ENCODE results near the gene MSI2. TPM values are rescaled to one million over a fixed set of nuclear protein-coding genes. Genes with fewer than 3 reads are reported as not detected.

MSI2 gene
- total and polyA plus RNA-seq, 2 donors, result 19.0 to 43.4 TPM

GRCh38 chr17:57531648-57532504 lies 275.6 kb downstream of the MSI2 start:
- no peaks in the 10 kb centered on the region for H3K36me3 ChIP-seq (ENCODE audit: insufficient read depth)
- DNase-seq (ENCODE audit: extremely low spot score), result no peak
- 91% methylated on average over 19 of the region's 19 CpGs for WGBS
- H3K4me3 ChIP-seq (ENCODE audit: low read depth, low read length), result no peak overlapping the region
- H3K4me1 ChIP-seq (ENCODE audit: insufficient read depth), result no peaks in the 10 kb centered on the region
- no peak overlapping the region for H3K27ac ChIP-seq (ENCODE audit: low read depth)

DNA sequence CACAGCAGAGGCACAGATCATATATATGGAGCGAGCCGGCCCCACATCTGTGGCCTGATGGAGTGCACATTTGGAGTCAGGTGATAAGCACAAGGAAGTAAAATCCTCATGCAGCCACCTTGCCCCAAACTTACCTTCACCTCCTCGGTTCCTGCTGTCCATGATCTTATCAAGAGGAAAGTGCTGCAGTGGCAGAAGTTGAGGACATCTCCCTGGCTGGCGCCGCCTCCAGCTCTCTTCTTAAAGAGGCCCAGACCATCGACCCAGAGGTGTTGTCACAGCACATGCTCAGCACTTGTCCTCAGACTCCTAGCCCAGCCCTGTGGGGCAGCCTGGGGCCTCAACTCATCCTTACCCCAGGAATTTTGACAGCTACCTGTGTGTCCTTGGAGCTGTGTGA lies 276.2 kb downstream of the MSI2 start:
- no peaks in the 10 kb centered on the region for H3K4me1 ChIP-seq (ENCODE audit: insufficient read depth)
- no peak overlapping the region for H3K27ac ChIP-seq (ENCODE audit: low read depth)
- no peaks in the 10 kb centered on the region for H3K36me3 ChIP-seq (ENCODE audit: insufficient read depth)
- H3K4me3 ChIP-seq (ENCODE audit: low read depth, low read length), result no peak overlapping the region
- DNase-seq (ENCODE audit: extremely low spot score), result no peak
- 85% methylated on average over 6 of the region's 6 CpGs for WGBS

DNA sequence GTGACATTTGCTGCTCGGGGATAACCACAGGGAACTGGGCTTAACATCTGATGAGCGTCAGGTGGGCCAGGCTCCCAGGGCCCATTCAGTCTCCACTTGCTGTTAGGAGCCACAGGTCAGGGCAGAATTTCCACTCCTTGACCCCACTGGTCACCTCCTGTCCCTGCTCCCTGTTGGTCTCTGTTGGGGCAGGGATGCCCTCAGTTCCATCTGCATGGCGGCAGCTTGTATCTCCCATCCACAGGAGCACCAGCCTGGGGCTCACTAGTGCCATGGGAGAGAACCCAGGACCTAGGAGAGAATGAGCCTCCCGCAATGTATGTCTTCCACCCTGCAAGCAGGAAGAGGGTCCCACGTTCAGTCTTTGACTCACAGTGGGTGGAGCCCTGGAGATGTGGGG lies 276.6 kb downstream of the MSI2 start:
- DNase-seq (ENCODE audit: extremely low spot score), result no peak
- H3K36me3 ChIP-seq (ENCODE audit: insufficient read depth), result no peaks in the 10 kb centered on the region
- H3K4me3 ChIP-seq (ENCODE audit: low read depth, low read length), result no peak overlapping the region
- no peaks in the 10 kb centered on the region for H3K4me1 ChIP-seq (ENCODE audit: insufficient read depth)
- 84% methylated on average over 5 of the region's 5 CpGs for WGBS
- no peak overlapping the region for H3K27ac ChIP-seq (ENCODE audit: low read depth)

GRCh38 chr17:57533684-57534305 lies 277.5 kb downstream of the MSI2 start:
- WGBS, result 98% methylated on average over 5 of the region's 5 CpGs
- Histone ChIP-seq H3K27ac (ENCODE audit: low read depth) (no peak overlapping the region), H3K36me3 (ENCODE audit: insufficient read depth) (no peaks in the 10 kb centered on the region), H3K4me3 (ENCODE audit: low read depth, low read length) (no peak overlapping the region), H3K4me1 (ENCODE audit: insufficient read depth) (no peaks in the 10 kb centered on the region)
- DNase-seq (ENCODE audit: extremely low spot score), result no peak

DNA sequence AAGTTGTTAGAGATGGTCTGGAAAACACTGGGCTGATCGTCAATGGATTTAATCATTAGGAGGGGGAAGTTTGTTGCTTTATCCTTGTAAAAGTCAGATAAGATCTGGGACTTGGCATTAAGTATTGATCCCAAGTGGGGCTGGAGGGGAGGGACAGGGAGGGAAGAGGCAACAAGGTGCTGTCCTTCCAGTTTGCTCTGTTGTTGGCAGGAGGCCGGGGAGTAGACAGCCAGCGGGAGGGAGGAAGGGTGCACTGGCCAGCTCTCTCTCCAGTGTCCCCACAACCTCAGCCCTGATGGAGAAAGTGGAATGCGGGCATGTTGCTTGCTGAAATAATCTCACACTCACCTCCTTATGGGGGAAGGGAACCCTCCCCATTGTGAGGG lies 278.5 kb downstream of the MSI2 start:
- DNase-seq (ENCODE audit: extremely low spot score), result no peak
- Histone ChIP-seq H3K4me3 (ENCODE audit: low read depth, low read length) (no peak overlapping the region), H3K27ac (ENCODE audit: low read depth) (peak overlapping the region; percentile 41), H3K36me3 (ENCODE audit: insufficient read depth) (no peaks in the 10 kb centered on the region), H3K4me1 (ENCODE audit: insufficient read depth) (no peaks in the 10 kb centered on the region)
- WGBS, result 80% methylated on average over 4 of the region's 4 CpGs

DNA sequence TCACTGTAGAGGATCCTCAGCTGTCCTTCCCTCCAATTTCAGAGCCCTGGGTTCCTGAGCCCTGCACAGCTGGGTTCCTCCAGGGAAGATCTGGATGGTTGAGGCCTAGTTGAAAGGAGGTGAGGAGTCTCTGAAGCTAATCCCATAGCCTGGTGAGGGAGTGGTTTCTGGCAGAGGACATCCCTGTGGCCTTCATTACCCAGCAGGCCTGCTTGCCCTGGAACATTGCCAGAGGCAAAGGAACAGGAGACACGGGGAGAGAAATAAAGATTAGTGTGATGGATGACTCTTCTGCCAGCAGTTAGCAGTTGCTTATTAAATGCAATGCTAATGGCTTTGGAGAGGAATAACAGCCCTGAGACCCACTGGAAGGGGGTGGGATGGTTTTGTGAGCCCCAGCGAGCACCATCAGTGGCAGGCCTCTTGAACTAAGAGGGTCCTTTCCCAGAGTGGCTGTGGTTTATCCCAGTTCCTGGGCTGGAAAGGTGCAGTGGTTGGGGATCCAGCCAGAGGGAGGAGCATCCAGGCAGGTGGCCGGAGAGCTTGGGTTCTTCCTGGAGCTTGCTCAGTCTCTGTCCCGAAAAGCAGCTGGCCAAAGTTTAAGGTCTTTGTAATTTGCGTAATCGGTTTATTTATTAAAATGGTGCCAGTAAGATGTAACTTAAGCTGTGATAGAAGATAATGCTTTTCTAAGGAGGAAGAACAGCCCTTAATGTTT lies 279.1 kb downstream of the MSI2 start:
- peak overlapping the region; percentile 41 for H3K27ac ChIP-seq (ENCODE audit: low read depth)
- no peaks in the 10 kb centered on the region for H3K36me3 ChIP-seq (ENCODE audit: insufficient read depth)
- 38% methylated on average over 6 of the region's 6 CpGs for WGBS
- no peak overlapping the region for H3K4me3 ChIP-seq (ENCODE audit: low read depth, low read length)
- DNase-seq (ENCODE audit: extremely low spot score), result no peak
- H3K4me1 ChIP-seq (ENCODE audit: insufficient read depth), result no peaks in the 10 kb centered on the region

GRCh38 chr17:57536289-57536688 lies 280.0 kb downstream of the MSI2 start:
- no peak overlapping the region for H3K4me3 ChIP-seq (ENCODE audit: low read depth, low read length)
- H3K4me1 ChIP-seq (ENCODE audit: insufficient read depth), result no peaks in the 10 kb centered on the region
- no peaks in the 10 kb centered on the region for H3K36me3 ChIP-seq (ENCODE audit: insufficient read depth)
- H3K27ac ChIP-seq (ENCODE audit: low read depth), result no peak overlapping the region
- DNase-seq (ENCODE audit: extremely low spot score), result no peak
- 86% methylated on average over 4 of the region's 4 CpGs for WGBS

- WGBS, result 88% methylated on average over 10 of the region's 10 CpGs
- H3K27ac ChIP-seq (ENCODE audit: low read depth), result no peak overlapping the region
Measured at GRCh38 chr17:57536789-57537523, 280.6 kb downstream of the MSI2 start.

DNA sequence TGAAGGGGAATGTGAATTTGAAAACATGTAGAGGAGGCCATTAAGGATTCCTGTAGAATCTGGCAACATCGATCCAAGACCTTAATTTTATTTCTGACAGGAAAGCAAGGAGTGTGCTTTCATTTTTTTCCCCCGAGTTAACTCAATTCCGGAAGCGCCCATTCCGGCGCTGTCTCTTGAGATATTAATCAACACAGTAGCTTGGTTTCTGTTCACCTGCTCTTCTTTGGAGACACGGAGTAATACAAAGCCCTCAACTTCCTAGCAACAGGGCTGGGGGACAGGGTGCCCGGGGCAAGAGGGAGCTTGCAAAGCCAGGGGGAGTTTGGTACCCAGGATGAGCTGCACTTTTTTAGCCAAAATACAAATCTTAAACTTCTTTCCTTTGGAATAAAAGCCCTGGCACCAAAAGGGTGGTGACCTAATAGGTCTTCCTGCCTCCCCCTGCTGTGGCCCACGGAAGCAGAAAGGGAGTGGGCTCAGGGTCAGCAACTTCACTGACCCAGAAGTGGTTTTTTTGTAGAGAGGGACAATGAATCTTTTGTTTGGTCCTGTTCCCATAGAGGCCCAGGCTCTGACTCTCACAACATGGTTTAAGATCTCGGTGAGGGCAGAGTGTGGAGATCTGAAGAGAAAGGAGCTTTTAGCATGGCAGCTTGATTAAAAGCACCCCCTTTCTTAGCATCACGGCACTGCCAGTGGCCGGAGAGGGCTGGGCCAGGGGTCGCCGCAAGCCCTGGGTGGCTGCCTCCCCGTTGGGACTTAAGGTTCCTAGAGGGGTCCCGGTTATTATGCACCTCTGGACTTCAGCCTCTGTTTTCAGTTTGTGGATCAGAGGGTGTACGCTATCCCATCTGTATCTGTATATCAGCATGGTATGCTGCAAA lies 281.4 kb downstream of the MSI2 start:
- 70% methylated on average over 17 of the region's 17 CpGs for WGBS
- DNase-seq (ENCODE audit: extremely low spot score), result no peak
- no peaks in the 10 kb centered on the region for H3K4me1 ChIP-seq (ENCODE audit: insufficient read depth)
- no peaks in the 10 kb centered on the region for H3K36me3 ChIP-seq (ENCODE audit: insufficient read depth)
- no peak overlapping the region for H3K27ac ChIP-seq (ENCODE audit: low read depth)
- no peak overlapping the region for H3K4me3 ChIP-seq (ENCODE audit: low read depth, low read length)

More at GRCh38 chr17:57536789-57537523, 280.6 kb downstream of the MSI2 start:
- Histone ChIP-seq H3K4me1 (ENCODE audit: insufficient read depth) (no peaks in the 10 kb centered on the region), H3K4me3 (ENCODE audit: low read depth, low read length) (no peak overlapping the region), H3K36me3 (ENCODE audit: insufficient read depth) (no peaks in the 10 kb centered on the region)
- DNase-seq (ENCODE audit: extremely low spot score), result no peak

DNA sequence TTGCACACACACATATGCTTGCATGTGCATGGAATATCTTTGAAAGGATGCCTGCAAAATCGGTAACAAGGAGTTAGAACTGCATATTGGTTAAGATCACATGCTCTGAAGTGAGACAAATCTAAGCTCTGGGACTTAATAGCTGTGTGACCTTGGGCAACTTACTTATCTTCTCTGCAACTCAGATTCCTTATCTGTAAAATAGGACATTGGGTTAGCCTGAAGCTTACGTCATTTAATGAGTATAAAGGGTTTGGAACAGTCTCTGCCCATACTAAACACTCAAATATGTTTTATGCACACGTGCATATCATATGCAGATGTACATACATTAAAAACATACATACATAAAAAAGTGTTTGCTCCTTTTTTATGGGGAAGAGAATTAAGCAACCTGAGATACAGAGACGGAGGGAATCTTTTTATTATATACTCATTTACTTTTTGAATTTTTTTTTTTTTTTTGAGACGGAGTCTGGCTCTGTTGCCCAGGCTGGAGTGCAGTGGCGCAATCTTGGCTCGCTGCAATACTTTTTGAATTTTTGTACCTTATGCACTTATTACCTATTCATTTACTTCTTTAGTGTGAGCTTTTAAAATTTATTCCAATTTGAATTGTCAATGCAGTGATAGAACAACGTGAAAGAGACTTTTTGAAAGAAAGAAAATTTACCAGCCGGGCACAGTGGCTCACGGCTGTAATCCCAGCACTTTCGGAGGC lies 282.6 kb downstream of the MSI2 start:
- no peaks in the 10 kb centered on the region for H3K36me3 ChIP-seq (ENCODE audit: insufficient read depth)
- H3K4me3 ChIP-seq (ENCODE audit: low read depth, low read length), result no peak overlapping the region
- H3K27ac ChIP-seq (ENCODE audit: low read depth), result no peak overlapping the region
- H3K4me1 ChIP-seq (ENCODE audit: insufficient read depth), result no peaks in the 10 kb centered on the region
- no peak for DNase-seq (ENCODE audit: extremely low spot score)
- WGBS, result 69% methylated on average over 11 of the region's 11 CpGs

DNA sequence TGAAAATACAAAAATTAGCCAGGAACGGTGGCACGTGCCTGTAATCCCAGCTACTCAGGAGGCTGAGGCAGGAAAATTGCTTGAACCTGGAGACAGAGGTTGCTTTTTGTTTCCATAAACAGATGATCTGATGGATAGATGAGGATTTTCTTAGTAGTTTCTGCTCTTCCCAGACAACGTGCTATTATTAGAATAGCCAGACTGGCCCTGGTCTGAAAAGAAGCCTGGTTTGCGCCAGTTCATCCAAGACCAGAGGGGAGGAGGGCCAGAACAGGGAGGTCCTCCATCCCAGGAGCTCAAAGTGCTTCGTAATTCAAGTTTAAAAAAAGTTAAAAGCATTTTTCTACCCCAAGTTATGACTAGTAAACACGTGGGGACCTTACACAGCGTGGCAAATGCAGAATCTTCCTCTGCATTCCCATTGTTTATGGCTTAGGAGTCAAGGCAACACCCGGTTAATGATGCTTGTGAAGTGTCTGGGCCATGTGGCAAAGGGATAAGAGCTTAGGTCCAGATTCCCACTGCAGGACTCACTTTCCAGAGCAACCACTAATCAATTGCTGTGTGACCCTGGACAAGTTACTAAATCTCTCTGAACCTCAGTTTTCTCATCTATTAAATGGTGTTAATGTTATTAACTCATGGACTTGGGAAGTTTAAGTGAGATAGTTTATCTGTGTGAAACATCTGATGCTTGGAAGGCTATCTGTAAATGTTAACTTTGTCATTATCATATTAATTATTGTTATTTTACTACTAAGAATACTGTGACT lies 283.4 kb downstream of the MSI2 start:
- 62% methylated on average over 8 of the region's 8 CpGs for WGBS
- Histone ChIP-seq H3K36me3 (ENCODE audit: insufficient read depth) (no peaks in the 10 kb centered on the region), H3K4me1 (ENCODE audit: insufficient read depth) (no peaks in the 10 kb centered on the region), H3K4me3 (ENCODE audit: low read depth, low read length) (no peak overlapping the region), H3K27ac (ENCODE audit: low read depth) (no peak overlapping the region)
- no peak for DNase-seq (ENCODE audit: extremely low spot score)

DNA sequence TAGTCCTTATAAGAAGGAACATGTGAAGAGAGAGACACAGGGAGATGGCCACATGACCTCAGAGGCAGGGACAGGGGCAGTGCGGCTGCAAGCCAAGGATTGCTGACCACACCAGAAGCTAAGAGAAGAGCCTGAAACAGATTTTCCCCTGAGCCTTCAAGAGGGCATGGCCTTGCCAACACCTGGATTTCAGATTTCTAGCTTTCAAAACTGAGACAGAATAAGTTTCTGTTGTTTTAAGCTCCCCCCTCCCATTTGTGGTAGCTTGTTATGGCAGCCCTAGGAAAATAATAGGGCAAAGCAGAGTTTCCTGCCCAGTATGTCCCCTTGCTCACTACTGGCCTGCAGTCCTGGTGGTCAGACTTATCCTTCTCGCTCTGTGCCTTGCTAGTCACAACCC lies 284.3 kb downstream of the MSI2 start:
- WGBS, result 99% methylated on average over 2 of the region's 2 CpGs
- H3K4me3 ChIP-seq (ENCODE audit: low read depth, low read length), result no peak overlapping the region
- no peaks in the 10 kb centered on the region for H3K36me3 ChIP-seq (ENCODE audit: insufficient read depth)
- DNase-seq (ENCODE audit: extremely low spot score), result no peak
- no peaks in the 10 kb centered on the region for H3K4me1 ChIP-seq (ENCODE audit: insufficient read depth)
- no peak overlapping the region for H3K27ac ChIP-seq (ENCODE audit: low read depth)
